HL-60 (cell line): ENCODE results near the gene LGR4.

Source experiments
- DNase-seq, 2 experiments: peaks; one replicate each; pipeline ENCODE4 v3.0.0-alpha.2; 2010 to 2020; ENCODE audit warnings: low read depth in 1 of 2, low spot score in 1 of 2
- H3K27ac ChIP-seq: fragments of 250-450 bp; sonication (Bioruptor Pico); replicated peaks from 2 replicates; pipeline ENCODE4 v1.5.1; 2020; ENCODE audit warnings: mild to moderate bottlenecking, moderate library complexity
- H3K27me3 ChIP-seq: fragments of 250-450 bp; sonication (Bioruptor Pico); 2 replicates; pipeline ENCODE4 v1.5.1; 2021; ENCODE audit warnings: mild to moderate bottlenecking, moderate library complexity; ENCODE audit not compliant: insufficient read depth, poor library complexity, severe bottlenecking
- H3K4me3 ChIP-seq: replicated peaks from 2 replicates; pipeline ENCODE4 v1.5.1; 2011; ENCODE audit warnings: mild to moderate bottlenecking, control low read depth, low read length; ENCODE audit not compliant: insufficient read depth
- GABPA ChIP-seq: IDR thresholded peaks from 2 replicates; pipeline ENCODE4 v1.6.1; 2012; ENCODE audit warnings: low read depth
- POLR2AphosphoS5 ChIP-seq: IDR thresholded peaks from 2 replicates; pipeline ENCODE4 v1.6.1; 2012; ENCODE audit warnings: low read depth
- SPI1 ChIP-seq: IDR thresholded peaks from 2 replicates; pipeline ENCODE4 v1.6.1; 2012; ENCODE audit warnings: low read depth, mild to moderate bottlenecking, borderline replicate concordance
- TF ChIP-seq, protein P1 (sequence below): IDR thresholded peaks from one replicate; pipeline ENCODE4 v1.5.1; 2011; ENCODE audit warnings: low read length, control low read depth, inconsistent platforms; ENCODE audit not compliant: insufficient read depth
- TF ChIP-seq, protein P2 (sequence below): IDR thresholded peaks from 2 replicates; pipeline ENCODE4 v1.6.1; 2012; ENCODE audit warnings: low read depth; ENCODE audit not compliant: insufficient replicate concordance

The LGR4 gene

DNA sequence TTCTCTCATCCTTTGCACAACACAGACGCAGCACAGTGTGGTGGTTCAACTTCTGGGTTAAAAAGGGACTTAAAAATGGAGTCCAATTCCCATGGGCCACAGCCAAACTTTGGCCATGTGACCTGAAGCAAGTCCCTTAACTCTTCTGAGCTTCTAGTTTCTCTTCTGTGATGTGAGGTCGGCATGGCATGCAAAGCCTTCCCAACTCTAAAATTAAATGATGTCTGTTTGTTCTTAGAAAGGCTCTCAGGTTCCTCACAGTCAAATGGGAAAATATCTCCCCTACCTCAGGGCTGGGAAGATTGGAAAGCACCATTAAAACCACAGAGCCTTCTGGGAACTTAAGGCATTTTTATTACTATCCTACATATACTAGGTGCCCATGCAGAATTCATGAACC is 38.8 kb downstream of the LGR4 start:
- no peak overlapping the region for H3K4me3 ChIP-seq
- TF ChIP-seq, protein P1, sequence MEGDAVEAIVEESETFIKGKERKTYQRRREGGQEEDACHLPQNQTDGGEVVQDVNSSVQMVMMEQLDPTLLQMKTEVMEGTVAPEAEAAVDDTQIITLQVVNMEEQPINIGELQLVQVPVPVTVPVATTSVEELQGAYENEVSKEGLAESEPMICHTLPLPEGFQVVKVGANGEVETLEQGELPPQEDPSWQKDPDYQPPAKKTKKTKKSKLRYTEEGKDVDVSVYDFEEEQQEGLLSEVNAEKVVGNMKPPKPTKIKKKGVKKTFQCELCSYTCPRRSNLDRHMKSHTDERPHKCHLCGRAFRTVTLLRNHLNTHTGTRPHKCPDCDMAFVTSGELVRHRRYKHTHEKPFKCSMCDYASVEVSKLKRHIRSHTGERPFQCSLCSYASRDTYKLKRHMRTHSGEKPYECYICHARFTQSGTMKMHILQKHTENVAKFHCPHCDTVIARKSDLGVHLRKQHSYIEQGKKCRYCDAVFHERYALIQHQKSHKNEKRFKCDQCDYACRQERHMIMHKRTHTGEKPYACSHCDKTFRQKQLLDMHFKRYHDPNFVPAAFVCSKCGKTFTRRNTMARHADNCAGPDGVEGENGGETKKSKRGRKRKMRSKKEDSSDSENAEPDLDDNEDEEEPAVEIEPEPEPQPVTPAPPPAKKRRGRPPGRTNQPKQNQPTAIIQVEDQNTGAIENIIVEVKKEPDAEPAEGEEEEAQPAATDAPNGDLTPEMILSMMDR = no peak
- TF ChIP-seq, protein P2, sequence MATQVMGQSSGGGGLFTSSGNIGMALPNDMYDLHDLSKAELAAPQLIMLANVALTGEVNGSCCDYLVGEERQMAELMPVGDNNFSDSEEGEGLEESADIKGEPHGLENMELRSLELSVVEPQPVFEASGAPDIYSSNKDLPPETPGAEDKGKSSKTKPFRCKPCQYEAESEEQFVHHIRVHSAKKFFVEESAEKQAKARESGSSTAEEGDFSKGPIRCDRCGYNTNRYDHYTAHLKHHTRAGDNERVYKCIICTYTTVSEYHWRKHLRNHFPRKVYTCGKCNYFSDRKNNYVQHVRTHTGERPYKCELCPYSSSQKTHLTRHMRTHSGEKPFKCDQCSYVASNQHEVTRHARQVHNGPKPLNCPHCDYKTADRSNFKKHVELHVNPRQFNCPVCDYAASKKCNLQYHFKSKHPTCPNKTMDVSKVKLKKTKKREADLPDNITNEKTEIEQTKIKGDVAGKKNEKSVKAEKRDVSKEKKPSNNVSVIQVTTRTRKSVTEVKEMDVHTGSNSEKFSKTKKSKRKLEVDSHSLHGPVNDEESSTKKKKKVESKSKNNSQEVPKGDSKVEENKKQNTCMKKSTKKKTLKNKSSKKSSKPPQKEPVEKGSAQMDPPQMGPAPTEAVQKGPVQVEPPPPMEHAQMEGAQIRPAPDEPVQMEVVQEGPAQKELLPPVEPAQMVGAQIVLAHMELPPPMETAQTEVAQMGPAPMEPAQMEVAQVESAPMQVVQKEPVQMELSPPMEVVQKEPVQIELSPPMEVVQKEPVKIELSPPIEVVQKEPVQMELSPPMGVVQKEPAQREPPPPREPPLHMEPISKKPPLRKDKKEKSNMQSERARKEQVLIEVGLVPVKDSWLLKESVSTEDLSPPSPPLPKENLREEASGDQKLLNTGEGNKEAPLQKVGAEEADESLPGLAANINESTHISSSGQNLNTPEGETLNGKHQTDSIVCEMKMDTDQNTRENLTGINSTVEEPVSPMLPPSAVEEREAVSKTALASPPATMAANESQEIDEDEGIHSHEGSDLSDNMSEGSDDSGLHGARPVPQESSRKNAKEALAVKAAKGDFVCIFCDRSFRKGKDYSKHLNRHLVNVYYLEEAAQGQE = no peak
- no peak for TF ChIP-seq GABPA
- TF ChIP-seq POLR2AphosphoS5 = no peak
- no peak for TF ChIP-seq SPI1
- DNase-seq = no peak
- no peak overlapping the region for H3K27ac ChIP-seq
- H3K27me3 ChIP-seq = no peaks in the 10 kb centered on the region

DNA sequence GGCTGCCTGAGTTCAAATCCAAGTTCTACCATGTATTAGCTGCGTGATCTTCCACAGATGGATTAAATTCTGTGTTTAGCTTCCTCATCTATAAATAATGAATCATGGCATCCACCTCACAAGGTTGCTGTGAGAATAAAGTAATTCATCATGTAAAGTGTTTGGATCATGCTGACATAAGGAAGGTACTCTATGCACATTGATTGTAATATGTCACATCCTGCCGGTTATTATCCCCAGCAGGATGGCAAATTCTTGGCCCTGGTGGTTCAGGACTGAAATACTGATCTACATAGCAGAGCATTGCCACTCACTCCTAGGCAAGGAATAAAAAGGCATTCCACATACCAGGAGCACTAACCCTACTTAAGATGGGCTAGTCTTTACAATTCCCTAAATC is 40.8 kb downstream of the LGR4 start:
- TF ChIP-seq SPI1 = no peak
- TF ChIP-seq, protein P2 = no peak
- TF ChIP-seq POLR2AphosphoS5 = no peak
- TF ChIP-seq, protein P1 = no peak
- TF ChIP-seq GABPA = no peak
- no peak for DNase-seq
- H3K27me3 ChIP-seq = no peaks in the 10 kb centered on the region

DNA sequence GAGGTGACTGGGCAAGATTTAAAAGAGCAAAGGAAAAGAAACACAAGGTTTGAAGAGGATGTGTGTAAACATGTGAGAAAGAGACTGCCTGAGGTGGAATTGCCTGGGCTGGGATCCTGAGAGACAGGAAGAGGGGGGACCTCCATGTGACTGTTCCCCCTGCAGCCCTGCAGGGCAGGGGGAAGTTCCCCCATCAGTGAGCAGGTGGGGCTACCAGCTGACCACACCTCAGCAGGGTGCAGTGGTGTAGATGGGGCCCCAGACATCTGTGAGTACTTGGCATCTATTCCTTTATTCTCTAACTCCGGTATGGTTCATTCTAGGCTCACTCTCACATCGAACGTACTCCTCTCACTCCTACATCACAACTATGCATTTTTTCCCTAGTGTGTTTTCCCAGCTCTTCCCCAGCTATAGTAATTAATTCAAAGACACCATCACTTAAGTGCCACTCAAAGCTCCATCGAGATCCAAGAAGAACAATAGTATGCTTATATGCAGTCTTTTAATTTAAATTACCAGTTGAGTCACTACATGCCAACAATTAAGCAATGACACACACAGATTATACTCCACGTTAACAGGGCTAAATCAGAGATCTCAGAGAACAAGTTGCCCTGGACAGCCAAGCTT is 42.7 kb downstream of the LGR4 start:
- H3K27ac ChIP-seq = no peak overlapping the region
- no peak for DNase-seq

More for the DNA sequence above, 40.8 kb downstream of the LGR4 start:
- no peak overlapping the region for H3K27ac ChIP-seq
- no peak overlapping the region for H3K4me3 ChIP-seq

More for the DNA sequence above, 42.7 kb downstream of the LGR4 start:
- TF ChIP-seq SPI1 = no peak
- TF ChIP-seq GABPA = no peak
- TF ChIP-seq, protein P2 = no peak
- TF ChIP-seq, protein P1 = no peak
- no peak for TF ChIP-seq POLR2AphosphoS5
- Histone ChIP-seq H3K27me3 (no peaks in the 10 kb centered on the region), H3K4me3 (no peak overlapping the region)
